ENCODE measurements around the gene ESYT3.

GRCh38 chr3:138470687-138471086 is 36.3 kb downstream of the ESYT3 start:
- TF ChIP-seq CTCF (IDR thresholded peaks at IDR 0.05) (no peak), POLR2A (IDR thresholded peaks at IDR 0.05) (no peak)

Data from body of pancreas (tissue), 4 donors.